Liver (tissue), 9 donors: ENCODE data around the gene SAE1. TPM values are rescaled to one million over a fixed set of nuclear protein-coding genes. Genes with fewer than 3 reads are reported as not detected.

Source experiments
- DNase-seq: peaks from one replicate; pipeline ENCODE4 v3.0.0-alpha.2; 2017; ENCODE audit warnings: low spot score
- H3K27ac ChIP-seq, 2 donors: one replicate each; pipeline ENCODE4 v1.7.0; 2013; ENCODE audit warnings: inconsistent platforms in 2 of 2, low read length in 2 of 2, control low read depth in 1 of 2, low read depth in 1 of 2, mild to moderate bottlenecking in 1 of 2
- H3K27me3 ChIP-seq, 4 donors: one replicate each; pipeline versions ENCODE4 v1.6.1 to v1.7.0; 2013; ENCODE audit warnings: low read length in 3 of 4, inconsistent platforms in 1 of 4, mild to moderate bottlenecking in 1 of 4, moderate library complexity in 1 of 4; ENCODE audit not compliant: control insufficient read depth in 4 of 4, insufficient read depth in 4 of 4
- H3K36me3 ChIP-seq, 4 donors: one replicate each; pipeline versions ENCODE4 v1.6.1 to v1.7.0; 2013; ENCODE audit warnings: low read length in 3 of 4, mild to moderate bottlenecking in 3 of 4, low read depth in 1 of 4, moderate library complexity in 1 of 4; ENCODE audit not compliant: control insufficient read depth in 4 of 4, insufficient read depth in 3 of 4
- H3K4me1 ChIP-seq, 4 donors: one replicate each; pipeline versions ENCODE4 v1.6.1 to v1.7.0; 2013; ENCODE audit warnings: low read length in 3 of 4, mild to moderate bottlenecking in 3 of 4, moderate library complexity in 1 of 4; ENCODE audit not compliant: control insufficient read depth in 4 of 4, insufficient read depth in 4 of 4
- H3K4me3 ChIP-seq, 3 donors: one replicate each; pipeline versions ENCODE4 v1.6.1 to v1.7.0; 2013; ENCODE audit warnings: low read length in 3 of 3, control low read depth in 1 of 3, low read depth in 1 of 3, mild to moderate bottlenecking in 1 of 3
- H3K9ac ChIP-seq, 2 donors: one replicate each; pipeline ENCODE4 v1.7.0; 2013; ENCODE audit warnings: low read length in 2 of 2, mild to moderate bottlenecking in 2 of 2, moderate library complexity in 2 of 2, control low read depth in 1 of 2, low read depth in 1 of 2
- H3K9me3 ChIP-seq, 4 donors: one replicate each; pipeline versions ENCODE4 v1.6.1 to v1.7.0; 2013; ENCODE audit warnings: low read length in 3 of 4; ENCODE audit not compliant: control insufficient read depth in 4 of 4
- EGR1 ChIP-seq, 2 donors: IDR thresholded peaks; 2 replicates each; pipeline ENCODE4 v1.6.1; 2016 to 2018; ENCODE audit warnings: antibody characterized with exemption in 2 of 2, low read depth in 2 of 2
- FOXA1 ChIP-seq: IDR thresholded peaks from 2 replicates; pipeline ENCODE4 v1.6.1; 2016; ENCODE audit warnings: antibody characterized with exemption
- FOXA2 ChIP-seq: IDR thresholded peaks from 2 replicates; pipeline ENCODE4 v1.6.1; 2016; ENCODE audit warnings: antibody characterized with exemption
- GABPA ChIP-seq, 2 donors: IDR thresholded peaks in 1 of 2; conservative IDR thresholded peaks in 1 of 2; 2 replicates each; pipeline ENCODE4 v1.6.1; 2016; ENCODE audit warnings: antibody characterized with exemption in 2 of 2, mild to moderate bottlenecking in 1 of 2, moderate library complexity in 1 of 2
- HNF4A ChIP-seq, 2 donors: conservative IDR thresholded peaks; 2 replicates each; pipeline ENCODE4 v1.6.1; 2016; ENCODE audit warnings: antibody characterized with exemption in 2 of 2, mild to moderate bottlenecking in 2 of 2
- HNF4G ChIP-seq: IDR thresholded peaks from 2 replicates; pipeline ENCODE4 v1.6.1; 2016; ENCODE audit warnings: antibody characterized with exemption
- JUND ChIP-seq, 2 donors: IDR thresholded peaks; 2 replicates each; pipeline ENCODE4 v1.6.1; 2016; ENCODE audit warnings: antibody characterized with exemption in 2 of 2
- NR2F2 ChIP-seq: IDR thresholded peaks from 2 replicates; pipeline ENCODE4 v1.6.1; 2016; ENCODE audit warnings: antibody characterized with exemption
- RAD21 ChIP-seq, 2 donors: IDR thresholded peaks; 2 replicates each; pipeline ENCODE4 v1.6.1; 2016; ENCODE audit warnings: antibody characterized with exemption in 2 of 2, mild to moderate bottlenecking in 2 of 2
- RXRA ChIP-seq, 2 donors: IDR thresholded peaks; 2 replicates each; pipeline ENCODE4 v1.6.1; 2017 to 2018; ENCODE audit warnings: antibody characterized with exemption in 2 of 2, mild to moderate bottlenecking in 1 of 2
- SP1 ChIP-seq: IDR thresholded peaks from 2 replicates; pipeline ENCODE4 v1.6.1; 2018; ENCODE audit warnings: antibody characterized with exemption, mild to moderate bottlenecking
- TAF1 ChIP-seq: conservative IDR thresholded peaks from 2 replicates; pipeline ENCODE4 v1.6.1; 2016; ENCODE audit warnings: antibody characterized with exemption, mild to moderate bottlenecking
- YY1 ChIP-seq: IDR thresholded peaks from 2 replicates; pipeline ENCODE4 v1.6.1; 2016; ENCODE audit warnings: antibody characterized with exemption, mild to moderate bottlenecking
- WGBS: extraction: QIAGEN DNeasy Blood & Tissue Kit; methylation state at CpG from one replicate; pipeline ENCODE4 v1.1.7; 2013; 5-methylcytosine and 5-hydroxymethylcytosine counted together
- polyA plus RNA-seq, 2 donors: library from polyadenylated mRNA; stranded (reverse) in 1 of 2; unstranded in 1 of 2; fragments of 200-250 nt in 1 of 2; fragments of >200 nt in 1 of 2; fragmentation: Nextera tagmentation in 1 of 2; extraction: Ambion mirVana in 1 of 2; gene quantifications; one replicate each; pipeline versions ENCODE4 v1.2.1 to v1.2.3, GENCODE V29; 2013 to 2015
- total RNA-seq, 2 donors: library from RNA; depleted of rRNA; stranded (reverse); fragments of >200 nt; gene quantifications; one replicate each; pipeline ENCODE4 v1.2.3, GENCODE V29; 2014
- TF ChIP-seq, protein P1 (sequence below): IDR thresholded peaks from 2 replicates; pipeline ENCODE4 v1.6.1; 2016; ENCODE audit warnings: antibody characterized with exemption
- TF ChIP-seq, protein P2 (sequence below): fragments of 150-350 bp; IDR thresholded peaks from 2 replicates; pipeline ENCODE4 v1.5.1; 2017; ENCODE audit warnings: improper control_type of control experiment, low read depth, low read length; ENCODE audit not compliant: missing input control
- TF ChIP-seq, protein P3 (sequence below): IDR thresholded peaks from 2 replicates; pipeline ENCODE4 v1.6.1; 2016; ENCODE audit warnings: antibody characterized with exemption
- TF ChIP-seq, protein P4 (sequence below): IDR thresholded peaks from 2 replicates; pipeline ENCODE4 v1.6.1; 2016; ENCODE audit warnings: antibody characterized with exemption
- TF ChIP-seq, protein P5 (sequence below): IDR thresholded peaks from 2 replicates; pipeline ENCODE4 v1.6.1; 2016; ENCODE audit warnings: antibody characterized with exemption, mild to moderate bottlenecking
- donor health status: healthy.
- donor health status: healthy.
- donor health status: healthy.
- donor health status: healthy.
- donor health status: healthy.

SAE1 gene
- total and polyA plus RNA-seq, 4 donors = 19.0 to 31.8 (median 27.0) TPM

DNA sequence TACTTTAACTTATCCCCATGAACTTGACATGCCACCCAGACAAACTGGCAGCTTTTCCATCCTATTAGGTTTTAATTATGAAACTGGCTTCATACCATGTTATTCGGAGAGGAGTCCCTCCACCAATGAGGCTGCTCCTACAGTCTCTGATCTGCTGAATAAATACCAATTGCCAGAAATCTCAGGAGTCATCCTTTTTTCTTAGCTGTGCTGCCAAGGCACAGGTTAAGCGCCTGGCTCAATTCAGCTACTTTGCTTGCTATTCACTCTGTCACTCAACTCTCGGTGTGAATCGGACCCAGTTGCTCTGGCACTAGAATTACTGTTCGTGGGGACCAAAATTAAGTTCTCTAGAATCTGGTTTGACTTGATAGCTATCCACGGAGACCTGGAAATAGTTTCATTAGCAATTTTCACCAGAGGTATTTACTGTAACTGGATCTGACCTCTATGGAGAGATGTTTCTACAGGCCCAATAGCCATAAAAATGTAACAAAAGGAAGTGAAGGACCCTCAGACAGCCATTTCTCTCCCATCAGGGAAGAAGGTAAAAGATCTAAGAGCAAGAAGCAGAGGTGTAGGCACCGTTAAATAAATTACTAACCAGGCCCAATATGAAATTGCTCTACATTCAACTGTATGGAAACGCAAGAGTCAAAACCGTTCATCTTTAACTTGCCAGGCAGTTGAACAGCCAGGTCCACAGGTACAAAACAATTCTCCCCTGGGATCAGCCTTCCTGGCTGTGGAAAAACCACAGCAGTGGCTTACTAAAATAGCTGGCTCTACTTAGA is 22.5 kb upstream of the SAE1 start:
- Histone ChIP-seq H3K9me3 (no peaks in the 10 kb centered on the region), H3K4me1 (peaks cover 2 to 39% (median 17%) of the 10 kb centered on the region in 4 donors), H3K27ac (peak overlapping the region; percentile 26 to 57), H3K36me3 (peaks cover 0 to 5% (median 2%) of the 10 kb centered on the region in 4 donors), H3K9ac (no peak overlapping the region), H3K4me3 (no peak overlapping the region), H3K27me3 (no peaks in the 10 kb centered on the region)
- TF ChIP-seq, protein P1, sequence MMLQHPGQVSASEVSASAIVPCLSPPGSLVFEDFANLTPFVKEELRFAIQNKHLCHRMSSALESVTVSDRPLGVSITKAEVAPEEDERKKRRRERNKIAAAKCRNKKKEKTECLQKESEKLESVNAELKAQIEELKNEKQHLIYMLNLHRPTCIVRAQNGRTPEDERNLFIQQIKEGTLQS = no peak
- no peak for TF ChIP-seq RXRA (IDR thresholded peaks at IDR 0.05)
- TF ChIP-seq SP1 = no peak
- TF ChIP-seq, protein P2, sequence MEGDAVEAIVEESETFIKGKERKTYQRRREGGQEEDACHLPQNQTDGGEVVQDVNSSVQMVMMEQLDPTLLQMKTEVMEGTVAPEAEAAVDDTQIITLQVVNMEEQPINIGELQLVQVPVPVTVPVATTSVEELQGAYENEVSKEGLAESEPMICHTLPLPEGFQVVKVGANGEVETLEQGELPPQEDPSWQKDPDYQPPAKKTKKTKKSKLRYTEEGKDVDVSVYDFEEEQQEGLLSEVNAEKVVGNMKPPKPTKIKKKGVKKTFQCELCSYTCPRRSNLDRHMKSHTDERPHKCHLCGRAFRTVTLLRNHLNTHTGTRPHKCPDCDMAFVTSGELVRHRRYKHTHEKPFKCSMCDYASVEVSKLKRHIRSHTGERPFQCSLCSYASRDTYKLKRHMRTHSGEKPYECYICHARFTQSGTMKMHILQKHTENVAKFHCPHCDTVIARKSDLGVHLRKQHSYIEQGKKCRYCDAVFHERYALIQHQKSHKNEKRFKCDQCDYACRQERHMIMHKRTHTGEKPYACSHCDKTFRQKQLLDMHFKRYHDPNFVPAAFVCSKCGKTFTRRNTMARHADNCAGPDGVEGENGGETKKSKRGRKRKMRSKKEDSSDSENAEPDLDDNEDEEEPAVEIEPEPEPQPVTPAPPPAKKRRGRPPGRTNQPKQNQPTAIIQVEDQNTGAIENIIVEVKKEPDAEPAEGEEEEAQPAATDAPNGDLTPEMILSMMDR = no peak
- no peak for TF ChIP-seq HNF4A (conservative IDR thresholded peaks at IDR 0.05)
- TF ChIP-seq TAF1 = no peak
- no peak for TF ChIP-seq FOXA2
- no peak for TF ChIP-seq RAD21 (IDR thresholded peaks at IDR 0.05)
- no peak for TF ChIP-seq YY1
- no peak for TF ChIP-seq HNF4G
- no peak for TF ChIP-seq FOXA1
- TF ChIP-seq, protein P3, sequence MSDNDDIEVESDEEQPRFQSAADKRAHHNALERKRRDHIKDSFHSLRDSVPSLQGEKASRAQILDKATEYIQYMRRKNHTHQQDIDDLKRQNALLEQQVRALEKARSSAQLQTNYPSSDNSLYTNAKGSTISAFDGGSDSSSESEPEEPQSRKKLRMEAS = no peak
- TF ChIP-seq NR2F2 = no peak
- TF ChIP-seq, protein P4, sequence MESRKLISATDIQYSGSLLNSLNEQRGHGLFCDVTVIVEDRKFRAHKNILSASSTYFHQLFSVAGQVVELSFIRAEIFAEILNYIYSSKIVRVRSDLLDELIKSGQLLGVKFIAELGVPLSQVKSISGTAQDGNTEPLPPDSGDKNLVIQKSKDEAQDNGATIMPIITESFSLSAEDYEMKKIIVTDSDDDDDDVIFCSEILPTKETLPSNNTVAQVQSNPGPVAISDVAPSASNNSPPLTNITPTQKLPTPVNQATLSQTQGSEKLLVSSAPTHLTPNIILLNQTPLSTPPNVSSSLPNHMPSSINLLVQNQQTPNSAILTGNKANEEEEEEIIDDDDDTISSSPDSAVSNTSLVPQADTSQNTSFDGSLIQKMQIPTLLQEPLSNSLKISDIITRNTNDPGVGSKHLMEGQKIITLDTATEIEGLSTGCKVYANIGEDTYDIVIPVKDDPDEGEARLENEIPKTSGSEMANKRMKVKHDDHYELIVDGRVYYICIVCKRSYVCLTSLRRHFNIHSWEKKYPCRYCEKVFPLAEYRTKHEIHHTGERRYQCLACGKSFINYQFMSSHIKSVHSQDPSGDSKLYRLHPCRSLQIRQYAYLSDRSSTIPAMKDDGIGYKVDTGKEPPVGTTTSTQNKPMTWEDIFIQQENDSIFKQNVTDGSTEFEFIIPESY = no peak
- TF ChIP-seq GABPA (IDR thresholded peaks at IDR 0.05 in 1 of 2, conservative IDR thresholded peaks at IDR 0.05 in 1 of 2) = no peak
- TF ChIP-seq, protein P5, sequence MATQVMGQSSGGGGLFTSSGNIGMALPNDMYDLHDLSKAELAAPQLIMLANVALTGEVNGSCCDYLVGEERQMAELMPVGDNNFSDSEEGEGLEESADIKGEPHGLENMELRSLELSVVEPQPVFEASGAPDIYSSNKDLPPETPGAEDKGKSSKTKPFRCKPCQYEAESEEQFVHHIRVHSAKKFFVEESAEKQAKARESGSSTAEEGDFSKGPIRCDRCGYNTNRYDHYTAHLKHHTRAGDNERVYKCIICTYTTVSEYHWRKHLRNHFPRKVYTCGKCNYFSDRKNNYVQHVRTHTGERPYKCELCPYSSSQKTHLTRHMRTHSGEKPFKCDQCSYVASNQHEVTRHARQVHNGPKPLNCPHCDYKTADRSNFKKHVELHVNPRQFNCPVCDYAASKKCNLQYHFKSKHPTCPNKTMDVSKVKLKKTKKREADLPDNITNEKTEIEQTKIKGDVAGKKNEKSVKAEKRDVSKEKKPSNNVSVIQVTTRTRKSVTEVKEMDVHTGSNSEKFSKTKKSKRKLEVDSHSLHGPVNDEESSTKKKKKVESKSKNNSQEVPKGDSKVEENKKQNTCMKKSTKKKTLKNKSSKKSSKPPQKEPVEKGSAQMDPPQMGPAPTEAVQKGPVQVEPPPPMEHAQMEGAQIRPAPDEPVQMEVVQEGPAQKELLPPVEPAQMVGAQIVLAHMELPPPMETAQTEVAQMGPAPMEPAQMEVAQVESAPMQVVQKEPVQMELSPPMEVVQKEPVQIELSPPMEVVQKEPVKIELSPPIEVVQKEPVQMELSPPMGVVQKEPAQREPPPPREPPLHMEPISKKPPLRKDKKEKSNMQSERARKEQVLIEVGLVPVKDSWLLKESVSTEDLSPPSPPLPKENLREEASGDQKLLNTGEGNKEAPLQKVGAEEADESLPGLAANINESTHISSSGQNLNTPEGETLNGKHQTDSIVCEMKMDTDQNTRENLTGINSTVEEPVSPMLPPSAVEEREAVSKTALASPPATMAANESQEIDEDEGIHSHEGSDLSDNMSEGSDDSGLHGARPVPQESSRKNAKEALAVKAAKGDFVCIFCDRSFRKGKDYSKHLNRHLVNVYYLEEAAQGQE = no peak
- TF ChIP-seq JUND (IDR thresholded peaks at IDR 0.05) = no peak
- TF ChIP-seq EGR1 (IDR thresholded peaks at IDR 0.05; ENCODE audit: low read depth in 2 of 2) = no peak
- WGBS = 94% methylated on average over 9 of the region's 9 CpGs
- DNase-seq = no peak
